ENCODE data around the gene ALOXE3.

ALOXE3 gene

DNA sequence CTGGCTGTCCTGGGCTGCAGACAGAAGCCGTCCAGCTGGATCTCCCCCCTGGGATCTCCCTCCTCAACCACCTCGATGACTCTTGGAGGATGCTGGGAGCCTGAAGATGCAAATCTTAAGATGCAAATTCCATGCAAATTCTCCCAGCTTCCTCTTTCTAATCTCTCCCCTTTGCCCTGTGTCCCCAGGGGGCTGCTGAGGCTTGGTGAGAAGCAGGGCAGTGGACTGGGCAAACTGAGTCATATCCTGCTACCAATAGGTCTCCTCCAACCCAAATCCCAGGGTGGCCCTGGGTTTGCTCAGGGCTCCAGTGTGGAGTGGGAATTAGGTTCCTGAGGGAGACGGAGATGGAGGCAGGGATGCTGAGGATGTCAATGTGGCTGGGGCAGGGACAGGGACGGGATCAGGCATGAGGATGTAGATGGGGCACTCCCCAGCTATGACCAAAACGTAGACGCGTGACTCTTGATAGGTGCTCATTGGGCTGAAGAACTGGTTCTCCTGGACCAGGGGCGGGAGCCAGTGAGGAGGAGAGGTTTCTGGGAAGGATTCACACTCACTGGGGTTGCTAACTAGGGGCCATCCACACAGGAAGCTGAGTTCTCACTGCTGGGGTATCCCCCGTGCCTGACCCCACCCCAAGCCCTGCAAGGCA, 27.2 kb downstream of the ALOXE3 start:
- no peak for TF ChIP-seq CTCF (IDR thresholded peaks at IDR 0.05; ENCODE audit: borderline replicate concordance, control extremely low read depth, extremely low read depth, insufficient read depth, missing control alignments)
- in situ Hi-C loops (cut with MboI; ENCODE audit: low sequenced_read_pairs, unreplicated experiment) = no loop called here
- DNase-seq (ENCODE audit: low spot score) = peak; percentile 71

DNA sequence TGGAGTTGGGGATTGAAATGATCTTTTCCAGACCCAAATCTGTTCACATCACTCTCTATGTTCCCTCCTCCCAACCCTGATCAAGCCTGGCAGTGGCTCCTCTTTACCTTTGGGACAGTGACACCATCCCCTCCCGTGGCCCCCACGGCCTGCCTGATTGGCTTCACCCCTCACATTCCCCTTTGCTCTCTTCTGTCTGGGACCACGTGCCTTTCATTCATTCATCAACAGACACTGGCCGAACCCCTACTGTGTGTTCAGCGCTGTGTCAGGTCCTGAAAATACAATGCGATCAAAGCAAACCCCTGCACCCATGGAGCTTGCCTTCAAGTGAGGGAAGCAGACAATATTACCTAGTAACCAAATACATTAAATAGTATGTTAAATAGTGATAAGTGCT, 28.6 kb downstream of the ALOXE3 start:
- DNase-seq (ENCODE audit: low spot score) = no peak
- no peak for TF ChIP-seq CTCF (IDR thresholded peaks at IDR 0.05; ENCODE audit: borderline replicate concordance, control extremely low read depth, extremely low read depth, insufficient read depth, missing control alignments)
- in situ Hi-C loops (cut with MboI; ENCODE audit: low sequenced_read_pairs, unreplicated experiment) = no loop called here

GRCh38 chr17:8087952-8088230, 30.4 kb downstream of the ALOXE3 start:
- no peak for TF ChIP-seq CTCF (IDR thresholded peaks at IDR 0.05; ENCODE audit: borderline replicate concordance, control extremely low read depth, extremely low read depth, insufficient read depth, missing control alignments)
- no peak for DNase-seq (ENCODE audit: low spot score)
- in situ Hi-C loops (cut with MboI; ENCODE audit: low sequenced_read_pairs, unreplicated experiment) = no loop called here

- in situ Hi-C loops (cut with MboI; ENCODE audit: low sequenced_read_pairs, unreplicated experiment) = no loop called here
- no peak for TF ChIP-seq CTCF (IDR thresholded peaks at IDR 0.05; ENCODE audit: borderline replicate concordance, control extremely low read depth, extremely low read depth, insufficient read depth, missing control alignments)
- DNase-seq (ENCODE audit: low spot score) = no peak
Measured at GRCh38 chr17:8087075-8087951, 31.0 kb downstream of the ALOXE3 start, which contains the start of gene ALOX12B. Gene ALOX12B (minus strand): TSS chr17:8087716. CDS start chr17:8087442, 274 bp downstream.

DNA sequence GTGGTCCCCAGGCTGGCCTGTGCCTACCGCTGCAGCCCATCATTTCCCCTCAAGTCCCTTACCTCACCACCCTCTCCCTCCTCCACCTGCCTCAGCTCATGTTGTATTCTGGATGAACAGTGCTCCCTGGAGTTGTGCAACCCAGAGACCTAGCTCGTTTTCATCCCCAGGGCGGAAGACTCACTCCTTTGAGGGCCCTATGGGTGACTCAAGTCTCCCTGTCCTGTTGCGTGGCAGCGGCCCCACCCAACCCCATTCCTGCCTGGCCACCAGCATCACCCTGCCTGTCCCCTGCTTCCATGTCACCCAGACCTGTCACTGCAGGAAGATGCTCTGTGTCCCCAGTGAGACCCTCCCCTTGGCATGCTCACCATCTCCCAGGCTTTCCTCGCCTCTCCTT, 34.1 kb downstream of the ALOXE3 start:
- no peak for TF ChIP-seq CTCF (IDR thresholded peaks at IDR 0.05; ENCODE audit: borderline replicate concordance, control extremely low read depth, extremely low read depth, insufficient read depth, missing control alignments)
- in situ Hi-C loops (cut with MboI; ENCODE audit: low sequenced_read_pairs, unreplicated experiment) = no loop called here
- DNase-seq (ENCODE audit: low spot score) = no peak

DNA sequence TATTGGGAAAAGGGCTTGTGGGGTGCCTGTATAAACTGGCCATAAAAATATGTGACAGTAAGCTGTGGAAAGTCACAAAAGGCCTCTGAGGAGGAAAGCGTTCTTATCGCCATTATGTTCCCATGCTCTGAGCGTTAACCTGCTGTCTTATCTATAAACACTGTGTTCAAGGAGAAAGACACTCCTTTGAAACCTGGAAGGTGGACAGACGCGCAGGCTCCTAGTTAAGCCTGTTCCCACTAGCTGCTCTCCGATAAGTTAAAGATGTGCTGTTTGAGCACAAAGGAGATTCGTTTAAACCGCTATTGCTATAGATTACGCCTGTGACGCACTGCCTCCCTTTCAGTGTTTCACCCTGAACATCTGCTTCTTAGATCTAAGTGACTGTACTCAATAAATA, 36.0 kb downstream of the ALOXE3 start:
- TF ChIP-seq CTCF (IDR thresholded peaks at IDR 0.05; ENCODE audit: borderline replicate concordance, control extremely low read depth, extremely low read depth, insufficient read depth, missing control alignments) = no peak
- in situ Hi-C loops (cut with MboI; ENCODE audit: low sequenced_read_pairs, unreplicated experiment) = no loop called here
- DNase-seq (ENCODE audit: low spot score) = no peak
